DND-41 (cell line): Measurements from ENCODE around the gene TDRD6.

Experiments
- EZH2 ChIP-seq: IDR thresholded peaks from 3 replicates; pipeline ENCODE4 v1.6.1; 2012; ENCODE audit warnings: borderline replicate concordance, low read depth, mild to moderate bottlenecking, moderate library complexity, low read length, inconsistent platforms; ENCODE audit not compliant: severe bottlenecking
- TF ChIP-seq, protein P1 (sequence below): IDR thresholded peaks from 2 replicates; pipeline ENCODE4 v1.5.1; 2012; ENCODE audit warnings: borderline replicate concordance, low read length, moderate library complexity, mild to moderate bottlenecking; ENCODE audit not compliant: poor library complexity, severe bottlenecking; ENCODE audit errors: extremely low read depth

DNA sequence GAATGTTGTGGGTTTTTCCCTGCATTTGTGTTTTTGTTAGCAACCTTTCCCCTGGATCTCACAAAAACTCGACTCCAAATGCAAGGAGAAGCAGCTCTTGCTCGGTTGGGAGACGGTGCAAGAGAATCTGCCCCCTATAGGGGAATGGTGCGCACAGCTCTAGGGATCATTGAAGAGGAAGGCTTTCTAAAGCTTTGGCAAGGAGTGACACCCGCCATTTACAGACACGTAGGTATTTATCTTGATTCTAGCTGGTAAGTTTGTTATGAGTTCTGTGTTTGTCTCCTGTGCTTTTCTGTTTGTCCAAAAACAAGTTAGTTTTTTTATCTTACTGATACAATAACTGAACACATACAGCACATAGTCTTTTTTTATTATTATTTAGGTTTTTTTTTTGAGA is 31.9 kb upstream of the TDRD6 start:
- TF ChIP-seq, protein P1, sequence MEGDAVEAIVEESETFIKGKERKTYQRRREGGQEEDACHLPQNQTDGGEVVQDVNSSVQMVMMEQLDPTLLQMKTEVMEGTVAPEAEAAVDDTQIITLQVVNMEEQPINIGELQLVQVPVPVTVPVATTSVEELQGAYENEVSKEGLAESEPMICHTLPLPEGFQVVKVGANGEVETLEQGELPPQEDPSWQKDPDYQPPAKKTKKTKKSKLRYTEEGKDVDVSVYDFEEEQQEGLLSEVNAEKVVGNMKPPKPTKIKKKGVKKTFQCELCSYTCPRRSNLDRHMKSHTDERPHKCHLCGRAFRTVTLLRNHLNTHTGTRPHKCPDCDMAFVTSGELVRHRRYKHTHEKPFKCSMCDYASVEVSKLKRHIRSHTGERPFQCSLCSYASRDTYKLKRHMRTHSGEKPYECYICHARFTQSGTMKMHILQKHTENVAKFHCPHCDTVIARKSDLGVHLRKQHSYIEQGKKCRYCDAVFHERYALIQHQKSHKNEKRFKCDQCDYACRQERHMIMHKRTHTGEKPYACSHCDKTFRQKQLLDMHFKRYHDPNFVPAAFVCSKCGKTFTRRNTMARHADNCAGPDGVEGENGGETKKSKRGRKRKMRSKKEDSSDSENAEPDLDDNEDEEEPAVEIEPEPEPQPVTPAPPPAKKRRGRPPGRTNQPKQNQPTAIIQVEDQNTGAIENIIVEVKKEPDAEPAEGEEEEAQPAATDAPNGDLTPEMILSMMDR, result no peak
- TF ChIP-seq EZH2, result no peak
